GM19025 (cell line): Measurements from ENCODE around the gene KCNQ5.

ENCODE experiments used
- ATAC-seq: cut with Tn5 transposase; IDR thresholded peaks from one replicate; pipeline ENCODE4 v1.9.1; 2021; ENCODE audit warnings: mild to moderate bottlenecking, low read depth, moderate library complexity; ENCODE audit not compliant: unreplicated experiment

KCNQ5 gene

DNA sequence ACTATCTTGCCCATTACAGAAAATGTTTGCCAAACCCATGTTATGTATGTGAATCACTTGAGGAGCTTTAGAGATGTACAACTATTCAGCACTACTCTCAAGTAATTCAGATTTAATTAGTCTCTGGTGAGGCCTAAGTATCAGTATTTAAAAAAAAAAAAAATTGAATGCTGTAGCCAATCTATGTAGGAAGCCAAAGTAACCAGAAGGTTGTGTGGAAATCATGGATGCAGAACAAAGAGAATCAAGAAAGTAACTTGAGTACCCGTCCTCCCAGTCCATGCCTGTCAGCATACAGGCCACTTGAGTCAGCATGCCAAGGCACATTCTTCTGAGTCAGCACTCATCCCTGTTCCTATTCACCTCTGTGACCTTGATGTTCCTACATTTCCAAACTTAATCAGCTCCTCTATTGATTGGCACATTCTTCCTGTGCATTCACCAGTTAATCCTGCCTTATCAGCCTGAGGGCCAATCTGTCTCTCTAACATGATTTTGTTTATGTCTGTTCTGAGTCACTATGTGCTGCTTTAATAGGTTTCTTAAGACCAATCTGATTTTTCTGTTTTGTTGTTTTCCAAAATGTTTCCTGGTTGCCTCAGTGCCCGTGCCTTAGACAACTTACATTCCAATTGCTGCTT lies 165.6 kb downstream of the KCNQ5 start:
- no peak for ATAC-seq

DNA sequence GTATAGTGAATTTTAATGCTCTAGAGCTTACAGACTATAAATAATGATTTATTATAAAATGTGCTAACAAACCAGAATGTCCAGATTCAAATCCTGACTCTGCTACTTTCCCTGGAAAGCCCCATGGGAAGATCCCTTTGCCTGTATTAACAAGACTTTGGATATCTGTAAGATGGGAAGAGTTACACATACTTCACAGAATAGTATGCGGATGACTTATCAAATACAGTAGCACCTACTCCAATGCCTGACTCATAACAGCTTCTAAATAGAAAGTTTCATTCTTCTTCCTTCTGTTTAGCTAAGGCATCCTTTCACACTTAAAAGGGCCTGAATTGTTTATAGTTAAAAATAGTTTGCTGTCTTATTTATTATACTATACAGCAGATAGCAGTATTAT lies 166.3 kb downstream of the KCNQ5 start:
- no peak for ATAC-seq

DNA sequence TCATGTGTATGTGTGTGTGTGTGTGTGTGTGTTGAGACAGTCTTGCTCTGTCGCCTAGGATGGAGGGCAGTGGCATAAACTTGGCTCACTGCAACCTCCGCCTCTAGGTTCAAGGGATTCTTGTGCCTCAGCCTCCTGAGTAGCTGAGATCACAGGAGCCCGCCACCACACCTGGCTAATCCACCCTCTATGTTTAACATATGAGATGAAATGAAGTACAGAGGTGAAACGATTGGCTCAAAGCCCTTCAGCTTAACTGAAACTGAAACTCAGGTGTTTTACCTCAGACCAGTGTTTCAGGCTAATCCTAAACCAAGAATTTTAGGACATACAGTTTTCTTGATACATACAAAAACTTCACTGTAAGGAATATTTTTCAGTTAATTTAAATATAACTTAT lies 167.3 kb downstream of the KCNQ5 start:
- no peak for ATAC-seq

DNA sequence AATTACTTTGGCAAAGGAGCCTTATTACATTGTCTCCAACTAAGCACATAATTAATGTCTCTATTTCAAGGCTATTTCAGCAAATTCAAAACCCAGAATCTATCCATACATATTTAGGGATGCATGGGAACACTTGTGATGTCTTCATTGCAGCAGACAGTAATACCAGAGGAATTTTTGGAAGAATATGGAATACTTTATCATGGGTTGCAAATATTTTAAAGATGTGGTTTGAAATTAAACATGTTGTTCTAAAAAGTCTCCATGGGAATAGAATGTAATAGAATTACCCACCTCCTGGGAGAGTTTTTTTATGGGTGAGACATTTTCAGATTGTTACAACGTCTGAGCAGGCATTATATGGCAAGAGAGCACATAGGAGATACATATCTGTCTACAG lies 170.8 kb downstream of the KCNQ5 start:
- ATAC-seq = no peak

DNA sequence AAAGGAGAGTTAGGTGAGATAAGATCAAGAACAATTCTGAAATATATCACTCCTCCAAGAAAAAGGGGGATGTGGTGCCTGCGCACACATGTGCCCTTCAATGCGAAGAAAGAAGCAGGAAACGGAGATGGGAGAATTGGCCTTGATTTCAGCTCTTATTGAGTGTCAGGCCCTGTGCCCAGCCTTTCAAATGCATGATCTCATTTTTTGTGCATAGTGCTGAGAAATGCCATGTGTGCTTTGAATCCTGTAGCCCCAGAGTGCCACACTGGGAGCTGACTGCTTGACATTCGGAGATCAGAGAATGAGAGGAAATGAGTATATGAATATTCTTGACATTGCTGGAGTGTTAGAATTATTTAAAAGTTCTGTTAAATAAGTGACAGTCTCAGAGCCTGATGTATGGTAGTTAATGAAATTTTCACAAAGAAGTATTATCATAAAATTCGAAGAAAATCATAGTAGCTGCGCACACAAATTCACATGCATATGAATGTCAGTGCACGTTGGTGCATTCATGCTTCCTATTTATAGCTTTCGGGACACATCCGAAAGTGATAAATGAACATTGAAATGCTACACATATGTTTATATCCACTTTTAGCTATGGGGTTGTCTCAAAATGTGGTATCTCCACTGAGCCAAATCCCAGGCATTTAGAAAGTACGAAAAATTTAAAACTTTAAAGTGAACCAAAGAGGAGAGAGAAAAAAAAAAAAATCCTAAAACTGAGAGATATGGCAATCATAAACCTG lies 172.0 kb downstream of the KCNQ5 start:
- no peak for ATAC-seq

DNA sequence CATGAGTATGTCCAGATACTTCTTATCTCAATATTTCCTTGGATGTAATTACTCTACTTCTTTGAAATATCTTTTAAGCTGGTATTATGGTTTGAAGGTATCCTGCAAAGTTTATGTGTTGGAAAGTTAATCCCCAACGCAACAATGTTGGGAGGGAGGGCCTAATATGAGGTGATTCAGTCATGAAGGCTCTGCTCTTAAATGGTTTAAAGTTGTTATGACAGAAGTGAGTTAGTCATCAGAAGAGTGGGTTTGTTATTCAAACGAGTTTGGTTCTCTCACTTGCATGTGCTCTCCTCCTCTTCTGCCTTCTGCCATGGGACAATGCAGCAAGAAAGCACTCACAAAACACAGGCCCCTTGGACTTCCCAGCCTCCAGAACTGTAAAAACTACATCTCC lies 176.3 kb downstream of the KCNQ5 start:
- no peak for ATAC-seq

DNA sequence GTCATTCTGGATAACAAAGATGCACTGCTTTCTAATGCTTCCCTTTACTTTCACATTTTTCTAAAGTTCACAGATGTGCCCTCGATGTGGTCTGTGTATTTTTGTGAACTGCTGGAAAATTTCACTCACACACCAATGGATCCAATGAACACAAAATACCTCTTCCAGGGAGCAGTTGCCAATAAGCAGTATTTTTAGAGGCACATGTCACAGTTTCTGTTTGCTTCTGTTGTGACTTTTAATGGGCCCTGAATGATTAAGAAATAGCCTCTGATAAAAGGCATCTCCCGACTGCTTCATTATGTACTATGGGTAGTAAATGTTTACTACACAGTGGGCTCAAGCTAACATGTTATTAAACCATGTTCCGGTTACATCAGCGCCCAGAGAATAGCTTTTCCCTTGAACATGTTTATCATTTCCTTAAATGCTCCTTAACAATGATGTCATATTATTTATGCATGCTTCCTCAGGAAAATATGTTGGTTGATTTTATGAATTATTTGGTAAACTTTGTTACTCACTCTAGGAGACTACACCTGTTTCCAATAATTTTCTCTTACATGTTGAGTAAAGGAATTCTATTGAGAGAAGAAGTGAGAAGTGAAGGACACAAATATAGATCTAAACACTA lies 188.0 kb downstream of the KCNQ5 start:
- no peak for ATAC-seq

DNA sequence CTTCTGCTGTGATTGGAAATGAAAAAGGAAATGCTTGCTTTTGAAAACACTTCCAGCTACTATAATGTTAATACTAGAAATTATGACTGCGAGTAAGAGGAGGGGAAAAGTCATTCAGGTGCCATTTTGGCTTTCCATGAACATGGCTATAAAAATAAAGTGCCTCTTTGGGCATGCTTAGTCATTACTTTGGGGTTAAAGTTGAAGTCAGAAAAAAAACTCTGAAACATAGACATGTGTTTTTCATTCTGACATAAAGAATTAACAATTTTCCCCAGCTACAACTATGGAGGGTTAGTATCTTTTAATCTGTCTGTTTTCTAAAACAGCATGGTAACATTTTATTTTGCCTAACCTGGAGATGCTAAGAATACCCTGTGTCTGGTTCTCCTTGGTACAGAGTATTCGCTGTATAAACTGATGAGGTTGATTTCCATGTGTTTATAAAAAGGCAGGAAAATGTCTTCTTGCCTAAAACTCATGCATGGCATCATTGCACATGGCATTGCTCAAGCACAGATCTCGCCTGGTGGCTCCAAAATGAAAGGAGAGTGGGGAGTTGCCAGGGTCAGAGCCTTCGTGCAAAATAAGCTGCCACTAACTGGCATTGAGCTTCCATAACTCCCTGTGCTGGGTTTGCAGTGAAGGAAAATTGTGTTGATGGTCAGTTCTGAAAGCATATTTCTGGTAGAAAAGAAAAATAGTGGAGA lies 188.9 kb downstream of the KCNQ5 start:
- ATAC-seq = no peak

DNA sequence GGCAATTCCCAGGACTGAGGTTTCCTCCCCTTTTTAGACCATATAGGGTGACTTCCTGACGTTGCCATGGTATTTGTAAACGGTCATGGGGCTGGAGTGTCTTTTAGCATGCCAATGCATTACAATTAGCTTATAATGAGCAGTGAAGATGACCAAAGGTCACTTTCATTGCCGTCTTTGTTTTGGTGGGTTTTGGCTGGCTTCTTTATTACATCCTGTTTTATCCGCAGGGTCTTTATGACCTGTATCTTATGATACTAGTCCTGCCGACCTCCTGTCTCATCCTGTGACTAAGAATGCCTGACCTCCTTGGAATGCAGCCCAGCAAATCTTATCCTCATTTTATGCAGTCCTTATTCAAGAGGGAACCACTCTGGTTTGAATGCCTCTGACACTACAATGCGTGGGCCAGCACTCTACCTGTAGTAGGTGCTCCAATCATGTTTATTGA lies 190.1 kb downstream of the KCNQ5 start:
- no peak for ATAC-seq

DNA sequence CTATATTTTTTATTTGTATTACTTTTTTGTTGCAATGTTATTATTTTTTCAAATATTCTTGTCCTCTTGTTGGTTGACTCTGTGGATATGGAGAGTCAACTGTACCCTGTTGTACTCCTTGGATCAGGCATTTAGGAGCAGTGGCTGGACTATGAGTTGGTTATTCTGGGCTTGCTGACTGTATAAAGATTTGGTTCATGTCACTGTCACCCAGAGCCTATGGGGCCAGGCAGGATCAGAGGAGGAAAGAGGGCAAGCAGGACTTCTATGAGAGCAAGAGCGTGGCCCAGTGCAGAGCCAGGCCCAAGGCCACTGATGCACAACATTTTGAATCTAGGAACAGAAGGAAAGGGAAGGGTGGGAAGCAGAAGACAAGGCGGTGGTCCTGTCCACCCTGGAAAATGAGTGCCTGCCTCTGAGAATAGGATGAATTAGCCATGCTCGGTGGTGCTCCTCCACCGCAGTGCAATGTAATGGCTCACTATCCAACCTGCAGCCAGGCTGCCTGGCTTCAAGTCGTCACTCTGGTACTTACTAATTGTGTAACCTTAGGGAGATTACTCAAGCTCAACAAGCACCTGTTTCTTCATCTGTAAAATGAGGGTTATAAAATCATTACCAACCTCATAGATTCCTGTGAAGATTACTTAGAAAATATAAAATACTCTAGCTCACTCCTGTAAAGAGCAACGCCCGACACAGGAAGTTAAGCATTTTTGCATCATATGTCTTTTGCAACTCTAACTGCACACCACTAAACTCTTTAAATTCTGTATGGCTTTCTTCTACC lies 192.1 kb downstream of the KCNQ5 start:
- ATAC-seq = no peak

DNA sequence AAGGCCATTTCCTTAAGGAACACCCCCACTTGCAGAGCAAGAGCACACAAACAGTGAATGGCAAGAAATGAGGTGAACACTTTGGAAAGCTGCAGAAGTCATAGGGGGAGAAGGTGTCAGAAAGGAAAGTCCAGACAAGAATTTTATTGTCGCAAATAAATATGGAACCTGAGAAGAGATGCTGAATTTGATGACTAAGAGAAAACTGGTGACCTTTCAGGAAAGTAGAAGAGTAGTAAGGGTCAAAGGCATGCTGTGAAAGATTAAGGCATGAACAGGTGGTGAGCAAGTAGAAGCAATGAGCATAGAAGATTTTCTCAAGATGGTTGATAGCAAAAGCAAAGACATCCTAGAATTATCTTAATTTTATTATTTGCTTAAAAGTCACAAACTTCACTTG lies 194.2 kb downstream of the KCNQ5 start:
- no peak for ATAC-seq

DNA sequence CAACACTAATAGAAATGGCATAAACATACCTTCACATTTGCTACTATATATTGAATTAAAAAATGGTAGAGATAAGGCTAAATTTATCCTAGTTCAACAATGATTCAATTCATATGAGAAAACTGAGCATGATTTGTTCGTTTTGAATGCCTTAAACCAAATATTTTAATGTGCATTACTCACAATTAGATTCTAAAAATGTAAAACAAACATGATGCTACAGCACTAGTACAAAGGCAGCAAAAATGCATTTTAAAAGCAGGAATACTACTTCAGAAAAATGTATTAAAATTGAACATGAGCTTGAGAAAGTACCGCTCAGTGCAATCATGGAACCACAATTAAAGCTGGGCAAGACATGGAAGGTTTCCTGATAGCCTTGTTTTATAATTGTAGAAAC lies 195.3 kb downstream of the KCNQ5 start:
- no peak for ATAC-seq

DNA sequence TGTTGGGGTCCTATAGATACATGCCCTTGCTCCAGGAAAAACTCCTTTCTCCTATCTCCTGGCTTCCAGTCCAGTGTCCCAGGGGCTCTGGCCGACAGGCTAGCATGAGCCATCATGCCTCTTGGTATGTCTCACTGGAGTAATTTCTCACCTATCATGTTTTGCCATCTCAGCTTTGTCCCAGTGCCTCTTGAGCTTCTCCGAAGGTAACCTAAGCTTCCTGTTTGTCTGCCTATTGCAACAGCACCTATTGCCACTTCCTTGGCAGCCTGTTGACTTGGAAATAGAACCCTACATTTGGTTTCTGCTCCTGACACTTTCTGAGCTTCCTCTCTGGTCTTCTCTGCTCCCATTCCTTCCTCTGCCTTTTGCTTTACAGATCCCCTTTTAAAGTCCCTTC lies 197.7 kb downstream of the KCNQ5 start:
- no peak for ATAC-seq

DNA sequence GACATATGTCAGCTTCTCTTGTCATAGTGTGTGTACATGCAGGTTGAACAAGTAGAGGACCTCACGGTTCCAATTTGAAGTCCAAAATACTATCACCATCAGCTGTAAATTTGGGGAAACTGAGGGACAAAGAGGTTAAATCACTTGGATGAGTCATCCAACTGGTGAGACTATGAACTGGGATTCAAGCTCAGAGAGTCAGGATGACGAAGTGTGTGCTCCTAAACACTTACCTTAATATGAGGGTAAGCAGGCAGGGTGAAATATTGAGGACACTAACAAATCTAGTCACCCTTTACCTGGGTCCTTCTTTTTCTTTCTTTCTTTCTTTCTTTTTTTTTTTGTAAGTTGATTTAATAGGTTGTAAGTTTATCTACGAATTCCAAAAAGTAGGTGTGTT lies 198.3 kb downstream of the KCNQ5 start:
- ATAC-seq = no peak

DNA sequence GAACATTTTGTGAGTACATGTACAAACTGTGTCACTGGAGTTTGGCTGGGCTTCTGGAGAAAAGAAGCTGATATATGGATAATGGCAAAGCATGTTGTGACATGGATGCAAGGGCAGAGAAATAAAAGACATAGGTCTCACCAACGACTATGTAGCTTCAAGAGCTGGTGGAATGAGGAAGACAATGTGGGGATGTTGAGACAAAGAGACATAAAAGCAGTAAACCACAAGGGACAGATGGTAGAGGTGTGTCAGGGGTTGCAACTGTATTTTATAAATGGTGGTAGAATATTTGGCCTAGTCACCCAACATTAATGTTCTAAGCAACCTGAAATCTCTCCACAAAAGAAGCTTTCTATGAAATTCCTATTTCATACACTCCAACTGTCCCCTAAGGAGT lies 199.0 kb downstream of the KCNQ5 start:
- ATAC-seq = no peak

DNA sequence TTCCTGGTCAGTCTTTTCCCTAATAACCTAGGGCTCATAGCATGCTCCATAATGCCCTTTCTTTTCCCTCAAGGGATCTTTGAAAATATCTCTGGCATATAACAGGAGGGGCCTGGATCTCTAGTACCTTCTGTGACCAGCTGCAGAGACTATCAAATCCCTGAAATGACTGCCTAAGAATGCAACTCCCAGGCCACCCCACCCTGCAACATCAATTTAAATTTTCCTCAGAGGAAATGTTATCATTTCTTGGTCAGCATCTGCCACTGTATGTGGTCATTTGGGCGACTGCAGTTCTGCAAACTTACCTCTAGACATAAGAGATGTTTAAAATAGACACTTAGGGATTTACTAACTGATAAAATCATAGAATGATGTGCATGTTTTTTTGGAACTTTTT lies 200.2 kb downstream of the KCNQ5 start:
- ATAC-seq = no peak

DNA sequence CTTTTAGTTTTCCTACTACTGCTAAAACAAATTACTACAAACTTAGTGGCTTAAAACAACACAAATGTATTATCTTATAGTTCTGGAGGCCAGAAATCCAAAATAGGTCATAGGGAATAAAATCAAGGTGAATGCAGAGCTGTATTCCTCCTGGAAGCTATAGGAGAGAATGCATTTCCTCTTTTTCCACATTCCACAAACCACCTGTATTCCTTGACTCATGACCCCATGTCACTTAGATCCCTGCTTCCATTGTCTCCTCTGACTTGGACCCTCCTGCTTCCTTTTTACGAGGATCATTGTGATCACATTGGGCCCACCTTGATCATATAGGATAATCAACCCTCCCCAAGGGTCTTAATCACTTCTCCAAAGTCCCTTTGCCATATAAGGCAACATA lies 200.8 kb downstream of the KCNQ5 start:
- ATAC-seq = no peak

DNA sequence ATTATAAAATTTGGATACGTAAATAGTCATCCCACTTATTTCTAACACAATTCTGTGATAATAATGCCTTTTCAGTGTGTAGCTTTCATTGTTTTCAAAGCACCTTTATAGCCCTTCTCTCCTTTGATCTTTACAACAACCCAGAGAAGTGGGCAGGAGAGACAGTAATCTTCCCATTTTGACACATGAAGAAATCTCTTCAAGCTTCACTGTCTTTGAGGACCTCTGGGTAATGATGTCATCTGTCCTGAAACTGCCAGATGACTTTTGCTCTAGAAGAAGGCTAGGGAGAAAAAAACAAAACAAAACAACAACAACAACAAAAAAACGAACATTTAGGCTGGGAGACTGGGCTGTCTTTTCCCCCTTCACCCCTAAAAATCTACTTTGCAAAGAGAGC lies 203.0 kb downstream of the KCNQ5 start:
- no peak for ATAC-seq

DNA sequence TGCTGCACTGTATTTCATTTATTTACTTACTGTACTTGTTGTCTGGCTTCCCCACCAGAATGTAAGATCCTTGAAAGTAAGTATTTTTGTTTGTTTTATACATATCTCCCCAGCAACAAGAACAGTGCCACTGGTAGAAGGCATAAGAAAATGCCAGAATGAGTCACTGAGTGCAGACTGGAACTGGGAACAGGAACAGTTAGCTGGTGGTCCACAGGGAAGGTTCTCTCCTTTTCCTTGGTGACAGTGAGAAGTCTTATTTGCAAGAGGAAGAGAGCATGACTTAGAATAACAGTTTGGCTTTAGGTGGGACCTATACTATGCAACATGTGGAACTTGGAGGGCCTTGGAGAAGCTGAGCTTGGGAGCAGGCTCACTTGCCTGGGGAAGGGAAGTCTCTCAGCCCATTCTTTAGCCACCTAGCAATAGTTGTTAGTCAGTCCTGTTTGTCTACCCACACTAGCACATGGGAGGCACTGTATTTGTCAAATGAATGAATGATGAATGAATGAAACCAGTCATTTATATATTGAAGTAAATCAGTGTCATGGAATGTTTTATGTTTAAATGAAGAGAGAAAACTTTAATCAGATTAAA lies 203.5 kb downstream of the KCNQ5 start:
- no peak for ATAC-seq

DNA sequence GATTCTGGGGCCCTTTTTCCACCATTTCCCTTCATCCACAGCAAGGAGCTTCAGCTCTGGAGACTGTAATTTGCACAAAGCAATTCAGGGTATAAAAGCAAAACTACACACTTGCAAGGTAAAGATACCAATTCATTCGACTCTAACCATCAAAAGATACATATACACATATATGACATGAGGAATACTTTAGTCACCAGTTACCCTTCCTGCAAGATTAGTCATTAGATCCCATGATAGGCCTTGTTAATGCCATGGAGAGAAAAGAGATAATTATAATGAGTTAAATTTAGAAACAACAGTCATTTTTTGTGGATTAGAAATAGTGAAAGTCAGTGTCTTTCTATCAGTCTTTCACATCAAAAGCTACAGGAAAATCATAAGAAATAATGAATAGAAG lies 204.2 kb downstream of the KCNQ5 start:
- no peak for ATAC-seq
